Measurements from ENCODE around the gene PGLYRP3. TPM values are rescaled to one million over a fixed set of nuclear protein-coding genes. Genes with fewer than 3 reads are reported as not detected.

The PGLYRP3 gene
- total and polyA plus RNA-seq, 9 of the 15 experiments (the other 6 are each of a cell fraction or from before 2014, with no cell fraction given) = not detected

GRCh38 chr1:153251988-153252387 lies 60.8 kb downstream of the PGLYRP3 start:
- no peak overlapping the region for H3K4me3 ChIP-seq
- no peaks in the 10 kb centered on the region for H4K20me1 ChIP-seq (replicated peaks; ENCODE audit: control insufficient read depth, insufficient read depth, low read length)
- WGBS (ENCODE audit: insufficient coverage, low coverage, missing lambda C conversion rate) = 3% methylated on average over 4 of the region's 4 CpGs
- no peaks in the 10 kb centered on the region for H3K4me1 ChIP-seq (replicated peaks in 1 of 2; ENCODE audit: control insufficient read depth in 2 of 2, insufficient read depth in 2 of 2, low read length in 2 of 2)
- POLR2A ChIA-PET = interaction anchor here (0.6 to 0.9 kb wide), 2 partner anchors 17 to 364 kb away, joined by 3 to 5 read pairs; no protein-coding TSS in a partner anchor
- peaks cover 2 to 5% of the 10 kb centered on the region in 2 experiments; a peak in 3 of 5 replicates for H3K27me3 ChIP-seq (ENCODE audit: control insufficient read depth in 2 of 2, insufficient read depth in 2 of 2, low read length in 2 of 2)
- H3K9me1 ChIP-seq (ENCODE audit: control insufficient read depth, insufficient read depth, low read length) = no peaks in the 10 kb centered on the region
- intact Hi-C loops (cut with micrococcal nuclease) (no loop called here), in situ Hi-C loops (cut with MboI) (no loop called here)
- no peak overlapping the region for H3K4me2 ChIP-seq (ENCODE audit: insufficient read depth, low read length)
- BruUV-seq (replicated peaks) = no TSS peak
- no peaks in the 10 kb centered on the region for H3K79me2 ChIP-seq (ENCODE audit: control insufficient read depth, insufficient read depth, low read length)
- H3K9ac ChIP-seq (ENCODE audit: insufficient read depth in 1 of 2, low read depth in 2 of 2, low read length in 2 of 2) = no peak overlapping the region
- DNase-seq (ENCODE audit: extremely low read depth in 1 of 4, low spot score in 3 of 4) (no peak), ATAC-seq (no peak), FAIRE-seq (no peak)
- CTCF ChIA-PET (ENCODE audit: low intra/inter-chr PET ratio) = no interaction called here
- TF ChIP-seq ESRRB (CRISPR knock-in tag; IDR thresholded peaks at IDR 0.05; ENCODE audit: borderline replicate concordance) (no peak), SMARCB1 (IDR thresholded peaks at IDR 0.05; ENCODE audit: insufficient read length, low read depth) (no peak), TOE1 (IDR thresholded peaks at IDR 0.05; ENCODE audit: borderline replicate concordance) (no peak), TOE1 (CRISPR knock-in tag; IDR thresholded peaks at IDR 0.05; ENCODE audit: borderline replicate concordance, low read depth) (no peak), PTBP1 (IDR thresholded peaks at IDR 0.05; ENCODE audit: low read depth, low read length) (no peak), CUX1 (CRISPR knock-in tag; IDR thresholded peaks at IDR 0.05) (no peak), CREB3 (tag; conservative IDR thresholded peaks at IDR 0.05; ENCODE audit: low read depth) (no peak), ZNF239 (CRISPR knock-in tag; IDR thresholded peaks at IDR 0.05) (no peak), PML (IDR thresholded peaks at IDR 0.05; ENCODE audit: low read length) (no peak)
- no peaks in the 10 kb centered on the region for H3K36me3 ChIP-seq (ENCODE audit: control insufficient read depth, insufficient read depth, low read length)
- no peaks in the 10 kb centered on the region for H3K9me3 ChIP-seq (replicated peaks; ENCODE audit: control insufficient read depth, insufficient read depth, low read depth, low read length)
- no peak overlapping the region for H3K27ac ChIP-seq (ENCODE audit: extremely low read depth, low read depth, low read length)
- H2AFZ ChIP-seq (ENCODE audit: low read depth, low read length) = no peak overlapping the region

Data from K562 (cell line).